ENCODE measurements around the gene FRMPD3.
A peak's percentile ranks its signal among the peaks of the same experiment; 100 is the strongest.
"Not testable (repeated sequence)": the region's sequence is repeated elsewhere in the genome, so short reads cannot be mapped to it uniquely, and the experiment has no call there.

Gene FRMPD3

GRCh38 chrX:107454302-107454701 is 4.8 kb downstream of the FRMPD3 start:
- Mint-ChIP-seq H3K36me3 (no peaks in the 10 kb centered on the region), H3K9me3 (no peaks in the 10 kb centered on the region), H3K27ac (no peak overlapping the region), H3K4me1 (peaks cover 10 to 22% of the 10 kb centered on the region in 2 donors), H3K4me3 (no peak overlapping the region), H3K27me3 (peaks cover 19 to 26% of the 10 kb centered on the region in 2 donors)
- ATAC-seq (replicated peaks) (peak; percentile 84 to 90), DNase-seq (no peak)

- ATAC-seq (replicated peaks) (no peak), DNase-seq (no peak)
- Mint-ChIP-seq H3K9me3 (no peaks in the 10 kb centered on the region), H3K4me3 (no peak overlapping the region), H3K27me3 (peaks cover 12 to 14% of the 10 kb centered on the region in 2 donors), H3K27ac (no peak overlapping the region), H3K36me3 (no peaks in the 10 kb centered on the region), H3K4me1 (peaks cover 0 to under 1% of the 10 kb centered on the region in 2 donors)
Measured at GRCh38 chrX:107457289-107457688, 7.8 kb downstream of the FRMPD3 start.

- Mint-ChIP-seq H3K27ac (no peak overlapping the region), H3K27me3 (peaks cover 5 to 8% of the 10 kb centered on the region in 2 donors), H3K4me3 (no peak overlapping the region), H3K9me3 (no peaks in the 10 kb centered on the region), H3K4me1 (peaks cover 0 to 8% of the 10 kb centered on the region in 2 donors), H3K36me3 (no peaks in the 10 kb centered on the region)
- ATAC-seq (replicated peaks) (peak; percentile 64 to 76), DNase-seq (no peak)
Measured at GRCh38 chrX:107465932-107466620, 16.6 kb downstream of the FRMPD3 start.

- Mint-ChIP-seq H3K4me1 (peaks cover 0 to 8% of the 10 kb centered on the region in 2 donors), H3K4me3 (no peak overlapping the region)
- peak; percentile 76 to 86 for ATAC-seq (replicated peaks)
Measured at GRCh38 chrX:107467271-107467670, 17.8 kb downstream of the FRMPD3 start.

GRCh38 chrX:107470198-107470597 is 20.7 kb downstream of the FRMPD3 start:
- ATAC-seq (replicated peaks) = peak in 1 of 2 donors; percentile 36
- H3K36me3 Mint-ChIP-seq = no peaks in the 10 kb centered on the region
- H3K27me3 Mint-ChIP-seq = peaks cover 7 to 8% of the 10 kb centered on the region in 2 donors
- no peak for DNase-seq
- no peaks in the 10 kb centered on the region for H3K9me3 Mint-ChIP-seq
- no peak overlapping the region for H3K27ac Mint-ChIP-seq
- H3K4me3 Mint-ChIP-seq = no peak overlapping the region
- H3K4me1 Mint-ChIP-seq = peaks cover 0 to 8% of the 10 kb centered on the region in 2 donors

More at GRCh38 chrX:107467271-107467670, 17.8 kb downstream of the FRMPD3 start:
- Mint-ChIP-seq H3K27ac (no peak overlapping the region), H3K36me3 (no peaks in the 10 kb centered on the region), H3K9me3 (no peaks in the 10 kb centered on the region), H3K27me3 (peaks cover 0 to 4% of the 10 kb centered on the region in 2 donors)
- DNase-seq = no peak

GRCh38 chrX:107470971-107471370 is 21.5 kb downstream of the FRMPD3 start:
- Mint-ChIP-seq H3K36me3 (no peaks in the 10 kb centered on the region), H3K4me3 (no peak overlapping the region), H3K27me3 (peaks cover 7 to 8% of the 10 kb centered on the region in 2 donors), H3K27ac (no peak overlapping the region), H3K4me1 (peaks cover 0 to 8% of the 10 kb centered on the region in 2 donors), H3K9me3 (no peaks in the 10 kb centered on the region)
- DNase-seq (no peak), ATAC-seq (replicated peaks) (no peak)

- not testable (repeated sequence) for ATAC-seq (replicated peaks); H3K27me3 Mint-ChIP-seq
Measured at GRCh38 chrX:107471420-107471819, 22.0 kb downstream of the FRMPD3 start.

GRCh38 chrX:107477406-107477805 is 28.0 kb downstream of the FRMPD3 start:
- H3K9me3 Mint-ChIP-seq = no peaks in the 10 kb centered on the region
- no peak for DNase-seq
- H3K27me3 Mint-ChIP-seq = peaks cover 11 to 15% of the 10 kb centered on the region in 2 donors
- no peak overlapping the region for H3K4me3 Mint-ChIP-seq
- H3K27ac Mint-ChIP-seq = no peak overlapping the region
- no peaks in the 10 kb centered on the region for H3K36me3 Mint-ChIP-seq
- ATAC-seq (replicated peaks) = no peak
- H3K4me1 Mint-ChIP-seq = no peaks in the 10 kb centered on the region

More at GRCh38 chrX:107471420-107471819, 22.0 kb downstream of the FRMPD3 start:
- H3K9me3 Mint-ChIP-seq, H3K4me1 Mint-ChIP-seq, DNase-seq, H3K36me3 Mint-ChIP-seq, H3K4me3 Mint-ChIP-seq, H3K27ac Mint-ChIP-seq: not testable (repeated sequence)

GRCh38 chrX:107480272-107480671 is 30.8 kb downstream of the FRMPD3 start:
- Mint-ChIP-seq H3K27me3 (peaks cover 4 to 11% of the 10 kb centered on the region in 2 donors), H3K4me1 (peaks cover 0 to 3% of the 10 kb centered on the region in 2 donors), H3K27ac (no peak overlapping the region), H3K36me3 (no peaks in the 10 kb centered on the region), H3K4me3 (no peak overlapping the region), H3K9me3 (no peaks in the 10 kb centered on the region)
- ATAC-seq (replicated peaks) = no peak
- no peak for DNase-seq

GRCh38 chrX:107482046-107482445 is 32.6 kb downstream of the FRMPD3 start:
- no peak for DNase-seq
- no peak overlapping the region for H3K27ac Mint-ChIP-seq
- no peak for ATAC-seq (replicated peaks)
- H3K4me3 Mint-ChIP-seq = no peak overlapping the region
- H3K4me1 Mint-ChIP-seq = peaks cover 0 to 3% of the 10 kb centered on the region in 2 donors
- H3K27me3 Mint-ChIP-seq = peaks cover 4% of the 10 kb centered on the region in 2 donors
- no peaks in the 10 kb centered on the region for H3K36me3 Mint-ChIP-seq
- no peaks in the 10 kb centered on the region for H3K9me3 Mint-ChIP-seq

- Mint-ChIP-seq H3K27ac (no peak overlapping the region), H3K36me3 (no peaks in the 10 kb centered on the region), H3K27me3 (peaks cover 4 to 8% of the 10 kb centered on the region in 2 donors), H3K4me1 (peaks cover 6 to 7% of the 10 kb centered on the region in 2 donors), H3K9me3 (no peaks in the 10 kb centered on the region), H3K4me3 (no peak overlapping the region)
- ATAC-seq (replicated peaks) (no peak), DNase-seq (no peak)
Measured at GRCh38 chrX:107484002-107484726, 34.7 kb downstream of the FRMPD3 start.

- no peaks in the 10 kb centered on the region for H3K36me3 Mint-ChIP-seq
- H3K27ac Mint-ChIP-seq = peak overlapping the region; percentile 37
- no peak for DNase-seq
- ATAC-seq (replicated peaks) = peak in 1 of 2 donors; percentile 46
- H3K4me3 Mint-ChIP-seq = no peak overlapping the region
- no peaks in the 10 kb centered on the region for H3K9me3 Mint-ChIP-seq
- peaks cover 6 to 7% of the 10 kb centered on the region in 2 donors for H3K4me1 Mint-ChIP-seq
- peaks cover 4 to 8% of the 10 kb centered on the region in 2 donors for H3K27me3 Mint-ChIP-seq
Measured at GRCh38 chrX:107485013-107485412, 35.6 kb downstream of the FRMPD3 start.

- H3K27ac Mint-ChIP-seq = no peak overlapping the region
- H3K4me1 Mint-ChIP-seq = peaks cover 0 to under 1% of the 10 kb centered on the region in 2 donors
- H3K27me3 Mint-ChIP-seq = peaks cover 11 to 12% of the 10 kb centered on the region in 2 donors
Measured at GRCh38 chrX:107493141-107493540, 43.7 kb downstream of the FRMPD3 start.

GRCh38 chrX:107496786-107497185 is 47.3 kb downstream of the FRMPD3 start:
- ATAC-seq (replicated peaks) = no peak
- Mint-ChIP-seq H3K27ac (no peak overlapping the region), H3K4me1 (no peaks in the 10 kb centered on the region), H3K27me3 (peaks cover 15 to 20% of the 10 kb centered on the region in 2 donors), H3K36me3 (no peaks in the 10 kb centered on the region), H3K4me3 (no peak overlapping the region), H3K9me3 (no peaks in the 10 kb centered on the region)
- DNase-seq = no peak

More at GRCh38 chrX:107493141-107493540, 43.7 kb downstream of the FRMPD3 start:
- H3K36me3 Mint-ChIP-seq = no peaks in the 10 kb centered on the region
- no peak for ATAC-seq (replicated peaks)
- no peak for DNase-seq
- no peak overlapping the region for H3K4me3 Mint-ChIP-seq
- H3K9me3 Mint-ChIP-seq = no peaks in the 10 kb centered on the region

Measured in stimulated activated naive B cell treated with anti-CD40 and anti-IgM and Interleukin-4, amounts not matched to agents 10 μg/mL and 1 μg/mL and 100 μg/mL, for 72 hours (primary cell).